GM18502 (cell line): ENCODE measurements around the gene PEAK1.
"Not testable (repeated sequence)": the region's sequence is repeated elsewhere in the genome, so short reads cannot be mapped to it uniquely, and the experiment has no call there.

Experiments
- ATAC-seq: cut with Tn5 transposase; IDR thresholded peaks from one replicate; pipeline ENCODE4 v1.9.1; 2021; ENCODE audit warnings: mild to moderate bottlenecking; ENCODE audit not compliant: unreplicated experiment, poor library complexity

Gene PEAK1

DNA sequence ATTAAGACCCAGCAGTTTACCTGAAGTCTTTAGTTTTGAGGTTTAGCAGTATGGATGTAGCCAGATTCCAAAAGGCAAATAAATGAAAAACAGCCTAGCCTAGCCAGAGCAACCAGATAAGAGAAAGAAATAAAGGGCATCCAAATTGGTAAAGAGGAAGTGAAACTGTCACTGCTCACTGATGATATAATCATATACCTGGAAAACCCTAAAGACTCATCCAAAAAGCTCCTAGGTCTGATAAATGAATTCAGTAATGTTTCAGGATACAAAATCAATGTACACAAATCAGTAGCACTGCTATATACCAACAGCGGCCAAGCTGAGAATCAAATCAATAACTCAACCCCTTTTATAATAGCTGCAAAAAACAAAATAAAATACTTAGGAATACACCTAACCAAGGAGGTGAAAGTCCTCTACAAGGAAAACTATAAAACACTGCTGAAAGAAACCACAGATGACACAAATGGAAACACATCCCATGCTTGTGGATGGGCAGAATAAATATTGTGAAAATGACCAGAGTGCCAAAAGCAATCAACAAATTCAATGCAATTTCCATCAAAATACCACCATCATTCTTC is 13.6 kb downstream of the PEAK1 start:
- not testable (repeated sequence) for ATAC-seq

DNA sequence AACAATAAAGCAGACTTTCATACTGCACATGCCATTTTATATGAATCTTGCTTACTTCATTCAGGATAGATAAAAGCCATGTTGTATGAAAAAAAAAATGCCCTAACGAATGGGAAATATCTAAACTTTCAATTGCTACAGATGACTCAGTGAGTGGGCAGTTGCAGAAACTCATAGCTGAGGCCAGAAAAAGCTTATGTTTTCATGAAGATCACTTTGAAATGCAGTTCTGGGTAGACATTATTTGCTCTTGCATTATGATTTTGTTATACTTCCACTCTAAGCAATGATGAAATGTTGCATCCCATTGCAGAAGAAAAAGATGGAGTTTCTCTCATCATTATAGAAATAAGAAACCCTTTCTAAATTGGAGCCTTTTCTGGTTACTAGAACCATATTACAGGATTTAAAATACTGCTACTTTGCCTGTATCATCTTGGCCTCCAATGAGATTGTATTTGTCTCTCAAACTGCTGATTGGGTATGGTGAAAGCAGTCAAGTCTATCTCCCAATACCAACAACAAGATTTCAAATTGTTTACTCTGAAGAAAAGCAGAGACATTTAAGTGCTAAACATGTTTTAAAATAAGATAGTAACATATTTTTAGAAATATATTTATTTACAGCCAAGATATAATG is 17.0 kb downstream of the PEAK1 start:
- no peak for ATAC-seq

GRCh38 chr15:77400258-77400657 is 19.6 kb downstream of the PEAK1 start:
- no peak for ATAC-seq

DNA sequence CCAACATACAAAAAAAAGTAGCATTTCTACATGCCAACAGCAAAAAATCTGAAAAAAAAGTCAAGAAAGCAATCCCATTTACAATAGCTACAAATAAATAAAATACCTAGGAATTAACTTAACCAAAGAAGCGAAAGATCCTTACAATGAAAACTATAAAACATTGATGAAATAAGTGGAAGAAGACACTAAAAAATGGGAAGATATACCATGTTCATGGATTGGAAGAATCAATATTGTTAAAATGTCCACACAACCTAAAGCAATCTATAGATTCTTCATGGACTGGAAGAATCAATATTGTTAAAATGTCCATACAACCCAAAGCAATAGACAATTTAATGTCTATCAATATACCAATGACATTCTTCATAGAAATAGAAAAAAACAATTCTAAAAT is 21.0 kb downstream of the PEAK1 start:
- no peak for ATAC-seq

DNA sequence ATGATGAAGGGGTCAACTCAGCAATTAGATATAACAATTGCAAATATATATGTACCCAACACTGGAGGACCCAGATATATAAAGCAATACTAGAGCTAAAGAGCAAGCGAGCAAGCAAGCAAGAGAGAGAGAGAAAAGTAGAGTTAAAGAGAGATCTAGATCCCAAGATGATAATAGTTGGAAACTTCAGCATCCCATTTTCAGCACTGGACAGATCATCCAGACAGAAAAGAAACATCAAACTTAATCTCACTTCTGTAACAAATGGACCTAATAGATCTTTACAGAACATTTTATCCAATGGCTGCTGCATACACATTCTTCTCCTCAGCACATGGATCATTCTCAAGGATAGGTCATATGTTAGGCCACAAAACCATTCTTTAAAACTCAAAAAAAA is 23.2 kb downstream of the PEAK1 start:
- no peak for ATAC-seq

DNA sequence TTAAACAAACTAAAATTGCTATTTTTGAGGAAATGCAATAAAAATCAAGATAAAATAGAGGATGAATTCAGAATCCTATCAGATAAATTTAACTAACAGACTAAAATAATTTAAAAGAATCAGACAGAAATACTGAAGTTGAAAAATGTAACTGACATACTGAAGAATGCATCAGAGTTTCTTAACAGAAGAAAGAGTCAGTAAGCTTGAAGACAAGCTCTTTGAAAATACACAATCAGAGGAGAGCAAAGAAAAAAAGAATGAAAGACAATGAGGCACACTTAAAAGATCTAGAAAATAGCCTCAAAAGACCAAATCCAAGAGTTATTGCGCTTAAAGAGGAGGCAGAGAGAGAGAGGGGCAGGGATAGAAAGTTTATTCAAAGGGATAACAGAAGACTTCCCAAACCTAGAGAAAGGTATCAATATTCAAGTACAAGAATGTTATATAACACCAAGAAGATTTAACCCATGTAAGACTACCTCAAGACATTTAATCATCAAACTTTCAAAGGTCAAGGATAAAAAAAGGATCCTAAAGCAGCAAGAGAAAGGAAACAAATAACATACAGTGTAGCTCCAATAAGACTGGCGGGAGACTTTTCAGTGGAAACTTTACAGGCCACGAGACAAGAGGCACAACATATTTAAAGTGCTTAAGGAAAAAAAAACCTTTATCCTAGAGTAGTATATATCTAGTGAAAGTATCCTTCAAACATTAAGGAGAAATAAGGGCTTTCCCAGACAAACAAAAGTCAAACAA is 24.7 kb downstream of the PEAK1 start:
- no peak for ATAC-seq

GRCh38 chr15:77393471-77393840 is 26.4 kb downstream of the PEAK1 start:
- no peak for ATAC-seq

DNA sequence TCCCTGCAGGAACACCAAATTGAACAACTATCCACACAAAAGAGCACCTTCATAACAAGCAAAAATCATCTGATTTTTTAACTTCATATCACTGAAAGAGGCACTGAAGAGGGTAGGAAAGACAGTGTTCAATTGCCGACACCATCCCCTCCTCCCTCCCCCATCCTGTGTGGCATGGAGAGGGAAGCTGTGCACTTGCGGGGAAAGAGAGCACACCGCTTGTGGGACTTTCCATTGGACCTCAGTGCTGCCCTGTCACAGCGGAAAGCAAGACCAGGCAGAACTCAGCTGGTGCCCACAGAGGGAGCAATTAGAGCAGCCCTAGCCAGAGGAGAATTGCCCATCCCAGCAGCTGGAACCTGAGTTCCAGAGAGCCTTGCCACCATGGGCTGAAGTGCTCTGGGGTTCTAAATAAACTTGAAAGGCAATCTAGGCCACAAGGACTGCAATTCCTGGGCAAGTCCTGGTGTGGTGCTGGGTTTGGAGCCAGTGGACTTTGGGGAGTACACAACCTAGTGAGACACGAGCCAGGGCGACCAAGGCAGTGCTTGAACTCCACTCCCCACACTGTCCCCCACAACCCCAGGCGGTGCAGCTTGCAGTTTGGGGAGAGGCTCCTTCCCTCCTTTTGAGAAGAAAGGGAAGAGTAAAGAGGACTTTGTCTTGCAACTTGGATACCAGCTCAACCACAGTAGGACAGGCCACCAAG is 27.0 kb downstream of the PEAK1 start:
- no peak for ATAC-seq

GRCh38 chr15:77391372-77391951 is 28.4 kb downstream of the PEAK1 start:
- no peak for ATAC-seq

- no peak for ATAC-seq
Measured at GRCh38 chr15:77387365-77388105, 32.4 kb downstream of the PEAK1 start.

- no peak for ATAC-seq
Measured at GRCh38 chr15:77386626-77387025, 33.3 kb downstream of the PEAK1 start.

- no peak for ATAC-seq
Measured at GRCh38 chr15:77384589-77385359, 35.1 kb downstream of the PEAK1 start.

DNA sequence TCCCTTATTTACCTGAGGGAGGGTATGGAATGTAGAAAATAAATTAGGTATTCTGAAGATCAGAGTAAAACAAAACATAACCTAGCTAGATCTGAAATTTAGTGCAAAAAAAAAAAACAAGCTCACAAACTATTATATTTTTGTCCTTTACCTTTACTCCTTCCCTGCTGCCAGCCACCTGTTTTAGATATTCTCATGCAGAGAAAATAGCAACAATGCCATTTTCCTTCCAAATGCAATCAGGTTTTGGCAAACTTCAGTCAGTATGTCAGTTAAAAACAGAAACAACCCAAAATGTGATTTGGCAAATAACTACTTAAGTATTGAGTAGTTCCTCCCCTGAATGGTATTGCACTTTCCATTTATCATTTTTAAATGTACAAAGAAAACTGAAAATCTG is 35.8 kb downstream of the PEAK1 start:
- ATAC-seq, result no peak

DNA sequence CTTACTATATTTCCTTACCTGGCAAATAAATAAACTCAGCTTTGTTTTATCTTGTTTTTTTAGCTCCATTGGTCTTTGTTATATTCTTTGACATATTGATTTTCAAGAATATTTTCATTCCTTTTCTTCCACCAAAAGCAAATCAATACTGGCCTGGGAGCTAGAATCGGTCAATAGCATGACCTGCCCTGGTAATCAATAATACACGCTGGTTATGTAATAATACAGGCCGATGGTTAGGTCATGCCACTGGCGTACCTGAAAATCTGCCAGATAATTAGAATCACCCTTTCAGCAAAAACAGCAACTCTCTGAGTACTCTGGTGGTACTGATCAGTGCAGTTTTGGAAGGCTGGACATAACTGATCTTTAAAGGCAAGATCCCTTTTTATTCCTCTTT is 39.9 kb downstream of the PEAK1 start:
- no peak for ATAC-seq

DNA sequence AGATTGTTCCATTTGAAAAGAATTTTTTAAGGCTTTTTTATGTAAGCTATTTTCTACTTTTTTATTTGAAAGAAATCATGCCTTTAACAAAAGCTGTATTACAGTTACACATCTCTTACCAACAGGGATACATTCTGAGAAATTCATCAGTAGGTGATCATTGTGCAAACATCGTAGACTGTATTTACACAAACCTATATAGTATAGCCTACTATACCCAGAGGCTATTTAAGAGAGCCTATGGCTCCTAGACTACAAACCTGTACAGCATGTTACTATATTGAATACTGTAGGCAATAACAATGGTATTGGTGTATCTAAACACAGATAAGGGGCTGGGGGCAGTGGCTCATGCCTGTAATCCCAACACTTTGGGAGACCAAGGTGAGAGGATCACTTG is 43.1 kb downstream of the PEAK1 start:
- no peak for ATAC-seq

DNA sequence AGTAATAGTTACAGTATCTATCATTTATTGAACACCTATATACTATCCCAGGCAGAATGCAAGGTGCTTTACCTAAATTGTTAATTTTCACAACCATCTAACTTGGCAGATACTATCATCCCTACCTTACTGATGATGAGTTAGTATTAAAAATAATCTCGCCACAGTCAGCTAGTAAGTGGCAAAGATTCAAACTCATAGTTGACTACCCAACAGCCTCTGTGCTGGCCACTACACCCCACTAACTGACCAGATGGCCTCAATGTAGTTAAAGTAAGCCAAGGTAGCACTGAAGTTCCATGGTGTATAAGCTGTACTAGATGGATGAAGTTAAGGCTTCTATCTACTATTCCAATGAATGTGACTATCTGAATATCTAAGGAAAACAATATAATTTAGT is 44.8 kb downstream of the PEAK1 start:
- ATAC-seq, result no peak

DNA sequence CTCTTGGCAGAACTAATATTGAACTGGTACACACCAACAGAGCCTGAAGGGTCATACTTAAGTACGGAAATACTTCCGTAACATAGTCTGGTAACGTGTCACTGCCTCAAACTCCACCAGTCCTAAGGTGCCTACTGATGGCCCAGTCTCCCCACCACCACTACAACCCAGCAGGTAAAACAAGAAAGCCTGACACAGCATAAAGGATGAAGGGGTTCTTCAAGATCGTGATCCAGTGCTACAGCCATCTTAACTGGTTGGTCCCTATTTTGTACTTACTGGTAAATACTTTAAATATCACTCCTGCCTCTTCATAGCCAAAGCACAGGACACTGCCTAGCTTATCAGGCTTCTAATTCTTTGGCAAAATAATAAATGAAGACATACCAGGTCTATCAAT is 46.5 kb downstream of the PEAK1 start:
- ATAC-seq, result no peak

- ATAC-seq, result no peak
Measured at GRCh38 chr15:77371850-77372563, 47.9 kb downstream of the PEAK1 start.

DNA sequence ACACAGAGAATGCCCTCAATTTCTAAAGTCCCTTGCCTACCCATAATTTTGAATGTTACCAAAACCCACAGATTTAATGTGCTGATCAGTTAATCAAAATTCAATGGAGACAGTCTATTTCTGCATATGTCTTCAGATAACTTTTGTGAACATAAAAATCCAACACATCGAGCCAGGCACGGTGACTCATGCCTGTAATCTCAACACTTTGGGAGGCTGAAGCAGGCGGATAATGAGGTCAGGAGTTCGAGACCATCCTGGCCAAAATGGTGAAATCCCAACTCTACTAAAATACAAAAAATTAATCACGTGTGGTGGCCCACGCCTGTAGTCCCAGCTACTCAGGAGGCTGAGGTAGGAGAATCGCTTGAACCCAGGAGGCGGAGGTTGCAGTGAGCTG is 49.3 kb downstream of the PEAK1 start:
- no peak for ATAC-seq
